SW480 (cell line): ENCODE data around the gene PTMS.

ENCODE experiments used
- DNase-seq: peaks from one replicate; pipeline ENCODE4 v3.0.0-alpha.2; 2016; ENCODE audit warnings: low spot score

The PTMS gene

GRCh38 chr12:6771509-6772330 lies 5.6 kb downstream of the PTMS start:
- DNase-seq = no peak

GRCh38 chr12:6772331-6772695 lies 6.2 kb downstream of the PTMS start, which contains the start of gene LAG3:
TSS of gene LAG3 (plus strand) at chr12:6772520. CDS start at chr12:6772853, 333 bp downstream.
- no peak for DNase-seq

GRCh38 chr12:6772726-6773589 lies 6.8 kb downstream of the PTMS start:
- no peak for DNase-seq

- DNase-seq = no peak
Measured at GRCh38 chr12:6773590-6774351, 7.6 kb downstream of the PTMS start.

- no peak for DNase-seq
Measured at GRCh38 chr12:6774499-6775062, 8.4 kb downstream of the PTMS start.

- DNase-seq = no peak
Measured at GRCh38 chr12:6775185-6776174, 9.3 kb downstream of the PTMS start.

GRCh38 chr12:6777386-6777785 lies 11.2 kb downstream of the PTMS start:
- DNase-seq = no peak

- DNase-seq = no peak
Measured at GRCh38 chr12:6778217-6778573, 12.0 kb downstream of the PTMS start.

GRCh38 chr12:6778574-6779550 lies 12.7 kb downstream of the PTMS start:
- peak; percentile 94 for DNase-seq

- DNase-seq = peak; percentile 46
Measured at GRCh38 chr12:6779708-6780432, 13.7 kb downstream of the PTMS start.

GRCh38 chr12:6780573-6780972 lies 14.4 kb downstream of the PTMS start:
- DNase-seq = no peak

GRCh38 chr12:6782119-6782518 lies 16.0 kb downstream of the PTMS start:
- DNase-seq = no peak

GRCh38 chr12:6782850-6783566 lies 16.8 kb downstream of the PTMS start:
- no peak for DNase-seq

GRCh38 chr12:6783828-6784227 lies 17.7 kb downstream of the PTMS start:
- DNase-seq = no peak

GRCh38 chr12:6784296-6784695 lies 18.1 kb downstream of the PTMS start:
- DNase-seq = no peak

- no peak for DNase-seq
Measured at GRCh38 chr12:6784761-6785160, 18.6 kb downstream of the PTMS start.

GRCh38 chr12:6786416-6787094 lies 20.4 kb downstream of the PTMS start:
- no peak for DNase-seq

- DNase-seq = no peak
Measured at GRCh38 chr12:6787309-6787708, 21.1 kb downstream of the PTMS start.
